NCI-H460 (cell line): ENCODE results near the gene IL24. TPM values are rescaled to one million over a fixed set of nuclear protein-coding genes. Genes with fewer than 3 reads are reported as not detected.

ENCODE experiments used
- DNase-seq: peaks from one replicate; pipeline ENCODE4 v3.0.0-alpha.2; 2016; ENCODE audit warnings: low read depth; ENCODE audit errors: extremely low read depth
- total RNA-seq: library from RNA; depleted of rRNA; stranded (reverse); fragments of >200 nt; shearing (Covaris generic); gene quantifications from 2 replicates; pipeline ENCODE4 v1.2.3, GENCODE V29; 2014

The IL24 gene
- total RNA-seq, 1 experiment from 2014 or later: not detected

- DNase-seq: no peak
Observed at GRCh38 chr1:206901944-206902343, 4.7 kb downstream of the IL24 start.

- no peak for DNase-seq
Observed at GRCh38 chr1:206902702-206903101, 5.5 kb downstream of the IL24 start.

- DNase-seq: no peak
Observed at GRCh38 chr1:206903687-206904086, 6.4 kb downstream of the IL24 start.

- no peak for DNase-seq
Observed at GRCh38 chr1:206904423-206905142, 7.3 kb downstream of the IL24 start.

- no peak for DNase-seq
Observed at GRCh38 chr1:206905295-206906164, 8.3 kb downstream of the IL24 start.

- DNase-seq: no peak
Observed at GRCh38 chr1:206907304-206907991, 10.2 kb downstream of the IL24 start.

- no peak for DNase-seq
Observed at GRCh38 chr1:206908038-206908437, 10.8 kb downstream of the IL24 start.

- no peak for DNase-seq
Observed at GRCh38 chr1:206909161-206909882, 12.1 kb downstream of the IL24 start.

GRCh38 chr1:206909883-206910318, 12.7 kb downstream of the IL24 start:
- no peak for DNase-seq

GRCh38 chr1:206911064-206911663, 13.9 kb downstream of the IL24 start:
- peak; percentile 51 for DNase-seq

GRCh38 chr1:206912445-206913095, 15.3 kb downstream of the IL24 start:
- peak; percentile 86 for DNase-seq

GRCh38 chr1:206913766-206914537, 16.7 kb downstream of the IL24 start:
- DNase-seq: no peak

- DNase-seq: no peak
Observed at GRCh38 chr1:206915030-206915735, 17.9 kb downstream of the IL24 start.

GRCh38 chr1:206916000-206916709, 18.9 kb downstream of the IL24 start:
- no peak for DNase-seq

GRCh38 chr1:206918076-206918475, 20.8 kb downstream of the IL24 start:
- DNase-seq: no peak

GRCh38 chr1:206921772-206922265, 24.6 kb downstream of the IL24 start, which contains the start of gene FCMR:
TSS of gene FCMR (minus strand) at chr1:206921941. CDS start at chr1:206921854, 87 bp downstream.
- DNase-seq: no peak

- no peak for DNase-seq
Observed at GRCh38 chr1:206922524-206922923, 25.3 kb downstream of the IL24 start.
